ENCODE data around the gene ZNF649.
A peak's percentile ranks its signal among the peaks of the same experiment; 100 is the strongest.
"Not testable (repeated sequence)": the region's sequence is repeated elsewhere in the genome, so short reads cannot be mapped to it uniquely, and the experiment has no call there.

ZNF649 gene

GRCh38 chr19:51904331-51905165 lies at the start of gene ZNF649:
Gene ZNF649 (minus strand): TSS chr19:51905017. CDS start chr19:51900107, 4,910 bp downstream.
- peak; percentile 83 for DNase-seq (ENCODE audit: low spot score)

GRCh38 chr19:51948975-51949374 lies 44.2 kb upstream of the ZNF649 start:
- no peak for DNase-seq (ENCODE audit: low spot score)

DNA sequence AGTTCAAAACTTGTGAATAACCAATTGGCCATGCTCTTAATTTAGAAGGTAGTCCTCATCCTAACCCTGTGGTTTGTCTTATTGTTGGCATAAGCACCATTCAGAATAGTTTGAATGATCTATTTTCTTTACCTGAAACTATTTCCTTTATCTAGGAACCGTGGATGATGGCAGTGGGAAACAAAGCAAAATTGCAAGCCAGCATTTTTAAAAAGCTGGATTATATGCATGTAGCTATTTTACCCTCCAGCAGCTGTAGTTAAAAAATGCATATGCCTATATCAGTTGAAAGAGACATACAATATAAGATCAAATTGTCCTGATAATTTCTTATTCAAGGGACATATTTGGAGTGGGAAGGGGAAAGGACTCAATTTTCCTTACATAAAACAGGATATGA lies 41.8 kb upstream of the ZNF649 start:
- no peak for DNase-seq (ENCODE audit: low spot score)

- DNase-seq (ENCODE audit: low spot score) = no peak
These were observed 40.2 kb upstream of the ZNF649 start for GRCh38 chr19:51944798-51945552.

GRCh38 chr19:51938936-51939335 lies 34.1 kb upstream of the ZNF649 start:
- no peak for DNase-seq (ENCODE audit: low spot score)

DNA sequence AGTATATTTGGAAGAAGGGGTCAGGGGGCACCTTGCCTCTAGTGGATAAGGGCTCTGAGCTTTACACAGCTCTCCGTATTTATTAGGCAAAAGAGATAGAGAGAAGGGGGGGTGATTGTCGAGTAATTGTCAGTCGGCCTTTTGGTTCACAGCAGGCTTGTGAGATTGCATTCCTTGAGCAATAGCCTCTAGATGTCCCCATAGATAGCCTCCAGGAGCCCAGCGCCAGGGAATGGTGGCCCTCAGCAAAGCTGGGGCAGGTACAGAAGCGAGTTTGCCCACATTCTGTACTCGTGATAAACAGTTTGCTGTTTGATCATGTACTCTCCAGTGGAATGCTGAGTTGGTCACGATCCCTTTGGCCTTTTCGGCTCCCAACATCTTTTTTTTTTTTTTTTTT lies 27.1 kb upstream of the ZNF649 start:
- DNase-seq (ENCODE audit: low spot score) = no peak

GRCh38 chr19:51927859-51928258 lies 23.0 kb upstream of the ZNF649 start:
- no peak for DNase-seq (ENCODE audit: low spot score)

DNA sequence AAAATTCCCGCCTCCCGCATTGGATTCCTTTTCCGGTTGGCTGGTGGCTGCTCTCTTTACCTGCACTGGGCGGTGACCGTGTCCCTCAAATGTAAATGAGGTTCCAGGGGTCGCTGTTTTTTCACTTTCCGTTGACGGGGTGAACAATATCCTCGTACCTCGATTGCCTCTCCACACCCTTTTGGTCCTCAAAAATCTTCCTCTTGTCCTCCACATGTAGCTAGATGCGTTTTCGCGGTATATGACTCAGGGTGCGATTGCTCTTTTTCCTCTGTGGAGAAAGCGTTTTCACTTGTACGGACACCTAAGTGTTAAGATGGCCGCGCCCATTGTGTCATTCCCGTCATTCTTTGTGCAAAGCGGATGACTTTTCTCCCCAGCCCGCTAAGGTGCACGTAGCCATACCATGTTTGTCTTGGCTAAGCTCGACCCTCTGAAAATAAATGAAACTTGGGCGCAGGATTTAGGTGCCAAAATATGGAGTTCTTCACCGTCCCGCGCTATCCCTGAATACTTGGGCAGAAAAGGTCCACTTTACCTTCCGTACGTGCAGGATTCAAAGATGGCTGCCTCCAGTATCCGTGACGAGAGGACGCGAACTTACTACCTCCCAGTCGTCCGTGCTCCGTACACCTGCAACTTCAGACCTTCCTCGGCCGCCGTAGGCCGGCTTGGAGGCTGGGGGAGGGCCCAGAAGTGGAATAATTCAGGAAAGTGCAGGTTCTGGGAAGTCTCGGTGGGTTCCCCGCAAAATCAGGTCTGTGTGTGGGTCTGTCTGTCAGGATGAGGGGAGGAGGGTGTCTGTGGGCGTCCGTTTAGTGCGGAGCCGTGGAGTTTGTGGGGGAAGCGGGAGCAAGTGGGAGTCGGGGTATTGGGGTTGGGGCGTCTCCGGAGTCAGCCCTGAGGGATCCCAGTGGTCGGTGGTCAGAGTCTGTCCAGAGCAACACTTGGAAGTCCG lies 22.2 kb upstream of the ZNF649 start, which contains the start of gene ZNF613:
Gene ZNF613 (plus strand): TSS at position 689 of the 958 bp plus-strand sequence. CDS start 8,749 bp downstream, outside the sequence.
- peak; percentile 94 for DNase-seq (ENCODE audit: low spot score)

DNA sequence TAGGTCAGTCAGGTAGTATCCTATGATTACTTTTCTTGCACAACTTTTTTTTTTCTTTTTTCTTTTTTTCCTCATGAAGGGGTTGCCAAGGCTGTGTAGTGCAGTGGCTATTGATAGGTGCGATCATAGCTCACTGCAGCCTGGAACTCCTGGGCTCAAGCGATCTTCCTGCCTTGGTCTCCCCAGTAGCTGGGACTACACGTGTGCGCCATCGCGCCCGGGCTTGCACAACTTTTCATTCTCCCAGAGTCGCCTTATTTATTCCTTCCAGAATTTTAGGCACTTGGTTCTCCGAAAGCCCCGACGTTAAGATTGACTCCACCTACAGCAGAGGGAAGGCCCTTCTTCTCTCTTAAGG lies 21.6 kb upstream of the ZNF649 start:
- no peak for DNase-seq (ENCODE audit: low spot score)

- no peak for DNase-seq (ENCODE audit: low spot score)
These were observed 17.1 kb upstream of the ZNF649 start for GRCh38 chr19:51921949-51922348.

DNA sequence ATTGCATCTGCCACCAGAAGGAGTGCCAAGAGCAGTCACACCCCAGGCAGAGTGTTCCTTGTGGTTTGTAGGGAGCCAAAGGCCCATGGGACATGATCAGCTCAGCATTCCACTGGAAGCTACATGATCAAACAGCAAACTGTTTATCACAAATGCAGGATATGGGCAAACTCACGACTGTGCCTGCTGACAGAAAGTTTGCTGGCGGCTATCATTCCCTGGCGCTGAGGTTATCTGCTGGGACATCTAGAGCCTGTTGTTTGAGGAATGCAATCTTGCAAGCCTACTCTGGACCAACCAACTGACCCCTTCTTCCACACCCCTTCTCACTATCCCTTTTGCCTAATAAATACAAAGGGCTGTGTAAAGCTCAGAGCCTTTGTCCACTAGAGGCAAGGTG lies 14.8 kb upstream of the ZNF649 start:
- no peak for DNase-seq (ENCODE audit: low spot score)

DNA sequence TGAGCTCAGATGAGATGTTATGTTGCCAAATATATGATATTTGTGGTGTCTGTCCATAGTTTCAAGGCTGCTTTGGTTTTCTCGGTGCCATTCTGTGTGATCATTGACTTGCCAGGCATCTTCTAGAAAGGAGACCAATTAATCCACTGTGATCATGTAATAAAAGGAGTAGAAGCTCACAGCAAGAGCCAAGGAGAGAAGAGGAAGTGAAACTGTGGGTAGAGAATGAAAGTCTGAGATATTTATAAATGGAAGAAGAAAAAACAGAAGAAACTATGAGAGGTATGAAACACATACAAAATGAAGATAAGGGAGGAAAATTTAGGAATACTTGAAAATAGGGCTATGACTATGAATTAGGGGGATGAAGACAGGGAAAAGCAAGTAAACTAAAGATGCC lies 11.3 kb upstream of the ZNF649 start:
- DNase-seq (ENCODE audit: low spot score) = no peak

GRCh38 chr19:51915324-51915867 lies 10.6 kb upstream of the ZNF649 start:
- DNase-seq (ENCODE audit: low spot score) = no peak

- not testable (repeated sequence) for DNase-seq (ENCODE audit: low spot score)
These were observed 3.2 kb upstream of the ZNF649 start for GRCh38 chr19:51907981-51908380.

- DNase-seq (ENCODE audit: low spot score) = not testable (repeated sequence)
These were observed 1.3 kb upstream of the ZNF649 start for GRCh38 chr19:51906108-51906507.

- not testable (repeated sequence) for DNase-seq (ENCODE audit: low spot score)
These were observed 822 bp upstream of the ZNF649 start for GRCh38 chr19:51905639-51906038.

DNA sequence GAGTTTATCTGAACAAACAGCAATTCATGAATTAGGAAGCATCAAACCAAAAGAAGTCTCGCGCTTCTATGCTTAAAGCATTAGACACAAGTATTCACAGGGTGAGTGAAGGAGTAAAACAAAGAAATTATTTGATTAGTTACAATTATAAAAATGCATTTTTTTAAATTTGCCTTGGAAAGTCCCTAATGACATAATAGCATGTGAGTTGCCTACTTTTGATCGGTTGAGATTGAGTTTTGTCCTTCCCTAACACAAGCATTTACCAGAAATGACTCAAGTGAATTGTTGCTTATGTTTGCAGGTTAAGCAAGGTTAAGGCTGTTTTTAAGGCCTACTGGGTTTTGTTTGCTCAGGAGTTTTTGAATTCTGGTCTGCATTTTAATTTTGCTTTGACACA lies 389 bp upstream of the ZNF649 start:
- no peak for DNase-seq (ENCODE audit: low spot score)

- peak; percentile 10 for DNase-seq (ENCODE audit: low spot score)
These were observed 1.6 kb downstream of the ZNF649 start for GRCh38 chr19:51903192-51903591.

DNA sequence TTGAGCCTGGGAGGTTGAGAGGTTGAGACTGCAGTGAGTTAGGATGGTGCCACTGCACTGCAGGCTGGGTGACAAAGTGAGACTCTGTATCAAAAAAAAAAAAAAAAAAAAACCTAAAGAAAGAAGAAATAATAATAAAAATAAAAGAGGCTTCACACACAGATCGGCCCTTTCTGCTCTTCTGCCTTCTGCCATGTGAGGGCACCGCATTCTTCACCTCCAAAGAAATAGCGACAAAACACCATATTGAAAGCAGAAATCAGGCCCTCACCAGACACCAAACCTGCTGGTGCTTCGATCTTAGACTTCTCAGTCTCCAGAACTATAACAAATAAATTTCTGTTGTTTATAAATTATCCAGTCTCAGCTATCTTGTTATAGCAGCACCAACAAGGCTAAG lies 3.0 kb downstream of the ZNF649 start:
- DNase-seq (ENCODE audit: low spot score) = peak; percentile 28

DNA sequence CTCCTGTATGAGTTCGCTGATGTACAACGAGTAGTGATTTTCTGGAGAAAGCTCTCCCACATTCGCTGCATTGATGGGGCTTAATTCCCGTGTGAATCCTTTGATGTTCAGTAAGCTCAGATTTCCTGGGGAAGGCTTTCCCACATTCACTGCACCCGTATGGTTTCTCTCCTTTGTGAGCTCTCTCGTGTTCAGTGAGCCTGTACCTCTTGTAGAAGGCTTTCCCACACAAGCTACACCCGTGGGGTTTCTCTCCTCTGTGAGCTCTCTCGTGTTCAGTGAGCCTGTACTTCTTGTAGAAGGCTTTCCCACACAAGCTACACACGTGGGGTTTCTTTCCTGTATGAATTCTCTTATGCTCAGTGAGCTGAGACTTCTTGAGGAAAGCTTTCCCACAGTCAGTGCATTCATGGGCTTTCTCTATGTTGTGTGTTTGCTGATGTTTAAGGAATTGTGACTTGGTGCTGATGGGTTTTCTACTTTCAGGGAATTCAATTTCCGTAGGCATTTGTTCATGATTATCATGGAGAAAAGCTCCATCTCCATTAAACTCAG lies 13.5 kb downstream of the ZNF649 start:
- DNase-seq (ENCODE audit: low spot score) = no peak

- no peak for DNase-seq (ENCODE audit: low spot score)
These were observed 14.9 kb downstream of the ZNF649 start for GRCh38 chr19:51889934-51890333.
